ENCODE measurements around the gene UFL1.

The UFL1 gene

GRCh38 chr6:96576221-96576620 lies 54.6 kb downstream of the UFL1 start:
- no peak for DNase-seq

- DNase-seq = no peak
Measured at GRCh38 chr6:96582021-96582420, 60.4 kb downstream of the UFL1 start.

- no peak for DNase-seq
Measured at GRCh38 chr6:96582436-96582835, 60.8 kb downstream of the UFL1 start.

- peak; percentile 19 for DNase-seq
Measured at GRCh38 chr6:96604420-96604819, 82.8 kb downstream of the UFL1 start.

Data from NCI-H1092 treated with DMSO at 0.1 percent for 48 hours (cell line).